ENCODE results near the gene UPK3A. TPM values are rescaled to one million over a fixed set of nuclear protein-coding genes. Genes with fewer than 3 reads are reported as not detected.
"Not testable (repeated sequence)": the region's sequence is repeated elsewhere in the genome, so short reads cannot be mapped to it uniquely, and the experiment has no call there.

UPK3A gene
- polyA plus RNA-seq, 1 donor from 2014 or later: 1.5 TPM

DNA sequence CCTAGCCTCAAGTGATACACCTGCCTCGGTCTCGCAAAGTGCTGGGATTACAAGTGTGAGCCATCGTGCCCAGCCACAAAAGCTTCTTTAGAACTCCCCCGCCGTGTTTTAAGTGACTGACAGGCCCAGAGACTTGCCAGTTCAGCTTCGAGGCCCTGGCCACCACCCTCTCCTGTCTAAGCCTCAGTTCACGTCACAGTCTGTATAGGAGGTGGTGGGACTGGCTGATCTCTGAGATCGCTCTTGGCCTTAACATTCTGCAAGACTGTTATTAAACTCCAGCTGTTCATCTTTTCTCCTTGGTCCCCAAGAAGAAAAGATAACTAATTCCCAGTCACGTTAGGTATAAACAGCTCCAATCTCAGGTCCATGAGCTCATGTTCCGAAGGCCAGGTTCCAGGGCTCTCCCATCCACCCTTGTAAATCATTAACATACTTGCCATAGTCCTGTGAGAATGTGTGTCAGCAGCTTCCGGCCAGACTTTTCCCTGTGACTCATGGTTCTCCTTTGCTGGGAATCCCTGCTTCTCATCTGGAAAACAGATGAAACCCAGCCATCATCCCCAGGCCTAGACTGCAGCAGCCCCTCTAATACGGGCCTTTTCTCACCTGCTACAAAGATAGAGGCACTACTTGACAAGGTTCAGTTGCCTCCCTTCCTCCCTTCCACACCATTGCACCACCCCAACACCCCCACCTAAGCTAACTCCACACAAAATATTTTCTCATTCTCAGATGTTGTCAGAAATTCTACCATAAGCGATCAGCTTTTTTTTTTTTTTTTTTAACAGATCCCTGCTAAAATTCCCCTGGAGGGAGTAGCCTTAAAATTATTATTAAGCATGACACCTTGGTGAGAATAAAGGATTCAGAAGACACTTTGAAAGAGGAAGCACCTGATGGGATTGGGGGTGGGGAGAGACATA lies 38.4 kb upstream of the UPK3A start:
- H3K27me3 Mint-ChIP-seq: no peaks in the 10 kb centered on the region
- H3K36me3 Mint-ChIP-seq: no peaks in the 10 kb centered on the region
- H3K4me3 Mint-ChIP-seq: peak overlapping the region in 3 of 4 donors; percentile 28 to 86 (median 78)
- peak overlapping the region; percentile 66 to 87 (median 86) for H3K27ac Mint-ChIP-seq
- peaks cover 17 to 31% (median 21%) of the 10 kb centered on the region in 3 donors for H3K4me1 Mint-ChIP-seq
- H3K9me3 Mint-ChIP-seq: no peaks in the 10 kb centered on the region

DNA sequence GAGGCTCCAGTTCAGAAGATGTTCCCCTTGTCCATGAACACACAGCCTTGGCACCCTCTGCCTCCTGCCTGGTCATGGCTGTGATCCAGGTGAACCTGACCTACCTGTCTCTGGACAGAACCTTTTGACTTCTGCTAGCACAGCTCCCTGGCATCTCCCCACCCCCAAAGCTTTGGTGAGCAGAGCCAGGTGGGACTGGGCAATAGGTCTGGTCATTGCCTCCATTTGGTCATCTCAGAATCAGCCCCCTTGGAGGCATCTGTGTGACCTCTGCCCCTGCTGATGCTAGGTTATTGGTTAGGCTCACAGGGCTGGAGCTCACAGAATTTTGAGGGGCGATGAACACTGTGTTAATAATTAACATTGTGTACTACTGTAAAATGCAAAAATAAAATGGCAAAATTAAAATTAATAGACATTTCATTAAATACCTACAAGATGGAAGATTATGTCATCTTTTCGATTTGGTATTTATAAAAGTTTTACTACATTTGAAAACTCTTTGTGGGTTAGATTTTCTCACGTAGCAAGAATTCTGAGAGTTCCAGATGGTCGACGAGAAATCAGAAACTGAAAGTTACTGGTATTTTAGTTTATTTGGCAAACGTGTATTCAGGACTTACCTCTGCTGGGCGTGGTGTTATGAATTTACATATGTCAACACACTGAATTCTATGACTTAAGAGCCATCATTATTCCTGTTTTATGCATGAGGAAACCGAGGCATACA lies 35.8 kb upstream of the UPK3A start:
- H3K36me3 Mint-ChIP-seq: no peaks in the 10 kb centered on the region
- H3K27ac Mint-ChIP-seq: peak overlapping the region in 2 of 3 donors; percentile 84 to 97
- no peaks in the 10 kb centered on the region for H3K9me3 Mint-ChIP-seq
- H3K4me3 Mint-ChIP-seq: peak overlapping the region in 3 of 4 donors; percentile 61 to 85 (median 70)
- peaks cover 15 to 25% (median 21%) of the 10 kb centered on the region in 3 donors for H3K4me1 Mint-ChIP-seq
- peaks cover 3% of the 10 kb centered on the region for H3K27me3 Mint-ChIP-seq

DNA sequence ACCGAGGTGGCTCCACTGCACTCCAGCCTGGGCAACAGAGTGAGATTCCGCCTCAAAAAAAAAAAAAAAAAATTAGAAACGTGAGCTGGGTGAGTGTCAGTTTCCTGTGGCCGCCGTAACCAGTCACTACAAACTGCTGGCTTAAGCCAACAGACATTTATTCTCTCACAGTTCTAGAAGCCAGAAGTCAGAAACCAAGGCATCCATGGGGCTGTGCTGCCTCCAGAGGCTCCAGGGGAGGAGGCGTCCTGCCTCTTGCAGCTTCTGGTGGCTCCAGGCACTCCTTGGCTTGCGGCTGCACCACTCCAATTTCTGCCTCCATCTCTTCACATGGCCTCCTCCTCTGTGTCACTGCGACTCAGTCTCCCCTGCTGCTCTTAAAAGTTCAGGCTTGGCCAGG lies 32.9 kb upstream of the UPK3A start:
- no peak overlapping the region for H3K4me3 Mint-ChIP-seq

DNA sequence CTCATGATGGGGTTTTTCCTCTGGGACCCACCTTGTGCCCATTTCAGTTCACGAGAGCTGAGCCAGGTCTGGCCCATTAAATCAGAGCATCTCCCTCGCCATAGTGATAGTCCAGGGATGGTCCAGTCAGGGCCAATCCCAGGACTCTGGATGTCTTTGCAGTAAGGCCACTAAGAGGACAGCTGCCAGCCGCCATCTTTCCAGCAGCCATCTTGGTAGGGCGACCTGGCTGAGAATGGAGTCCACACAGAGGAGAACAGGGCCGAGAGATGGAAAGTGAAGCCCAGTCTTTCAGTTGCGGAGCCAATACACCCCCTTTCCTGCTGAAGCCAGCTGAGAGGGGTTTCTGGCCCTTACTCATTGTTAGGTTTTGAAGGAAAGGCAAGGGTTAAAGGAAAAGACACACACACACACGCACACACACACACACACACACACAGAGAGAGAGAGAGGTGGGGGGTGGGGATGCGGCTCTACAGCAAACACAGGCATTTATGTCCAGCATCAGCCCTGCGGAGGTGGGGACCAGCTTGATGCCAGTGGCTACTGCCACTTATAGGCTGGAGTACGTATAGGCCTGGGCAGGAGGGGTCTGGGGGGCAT lies 31.6 kb upstream of the UPK3A start:
- Mint-ChIP-seq H3K27ac (no peak overlapping the region), H3K9me3 (no peaks in the 10 kb centered on the region), H3K36me3 (no peaks in the 10 kb centered on the region), H3K4me1 (peaks cover 8 to 16% (median 9%) of the 10 kb centered on the region in 3 donors), H3K4me3 (no peak overlapping the region), H3K27me3 (peaks cover 5% of the 10 kb centered on the region)

More for the DNA sequence above, 32.9 kb upstream of the UPK3A start:
- Mint-ChIP-seq H3K9me3 (no peaks in the 10 kb centered on the region), H3K36me3 (no peaks in the 10 kb centered on the region), H3K4me1 (peaks cover 8 to 21% (median 11%) of the 10 kb centered on the region in 3 donors), H3K27me3 (peaks cover 5% of the 10 kb centered on the region), H3K27ac (no peak overlapping the region)

DNA sequence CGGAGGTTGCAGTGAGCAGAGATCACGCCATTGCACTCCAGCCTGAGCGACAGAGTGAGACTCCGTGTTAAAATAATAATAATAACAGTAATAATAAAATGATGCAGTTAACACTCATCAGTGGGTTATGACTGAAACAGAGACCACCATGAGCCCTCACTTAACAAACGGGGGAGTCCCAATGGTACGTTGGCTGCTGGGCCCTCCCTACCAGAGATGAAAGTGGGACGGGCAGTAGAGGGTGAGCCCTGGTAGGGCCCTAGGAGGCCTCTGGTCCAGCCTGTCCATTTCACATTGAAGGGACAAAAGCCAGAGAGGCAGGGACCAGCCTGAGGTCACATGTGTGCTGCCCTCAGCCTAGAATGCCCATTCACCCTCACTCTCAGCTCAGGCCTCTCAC lies 30.4 kb upstream of the UPK3A start:
- H3K36me3 Mint-ChIP-seq: no peaks in the 10 kb centered on the region
- no peak overlapping the region for H3K27ac Mint-ChIP-seq
- peaks cover 2 to 8% (median 6%) of the 10 kb centered on the region in 3 donors for H3K4me1 Mint-ChIP-seq
- peaks cover 5% of the 10 kb centered on the region for H3K27me3 Mint-ChIP-seq
- no peaks in the 10 kb centered on the region for H3K9me3 Mint-ChIP-seq
- no peak overlapping the region for H3K4me3 Mint-ChIP-seq

DNA sequence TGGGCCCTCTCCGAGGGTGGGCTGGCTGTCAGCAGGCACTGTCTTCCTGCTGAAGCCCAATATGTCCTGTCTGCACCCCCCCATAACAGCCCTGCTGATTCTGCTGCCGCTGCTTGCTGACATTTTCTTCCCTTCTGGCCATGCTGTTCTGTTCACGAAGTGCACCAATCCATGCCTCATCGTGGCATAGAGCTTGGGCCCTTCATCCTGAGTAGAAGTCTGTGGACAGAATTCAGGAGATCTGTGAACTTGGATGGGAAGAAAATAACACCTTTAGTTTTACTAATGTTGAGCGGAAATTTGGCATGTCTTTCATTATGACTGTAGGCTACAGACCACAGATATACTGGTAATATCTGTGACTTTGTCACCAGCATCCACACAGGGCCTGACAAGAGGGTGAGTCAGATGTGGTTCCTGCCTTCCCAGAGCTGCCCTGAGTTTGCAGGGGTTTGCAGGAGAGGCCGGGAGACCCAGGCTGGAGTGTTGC lies 29.9 kb upstream of the UPK3A start:
- Mint-ChIP-seq H3K9me3 (no peaks in the 10 kb centered on the region), H3K36me3 (no peaks in the 10 kb centered on the region), H3K4me3 (peak overlapping the region in 1 of 4 donors; percentile 2), H3K4me1 (peaks cover under 1 to 6% (median 5%) of the 10 kb centered on the region in 3 donors), H3K27me3 (peaks cover 8% of the 10 kb centered on the region), H3K27ac (no peak overlapping the region)

DNA sequence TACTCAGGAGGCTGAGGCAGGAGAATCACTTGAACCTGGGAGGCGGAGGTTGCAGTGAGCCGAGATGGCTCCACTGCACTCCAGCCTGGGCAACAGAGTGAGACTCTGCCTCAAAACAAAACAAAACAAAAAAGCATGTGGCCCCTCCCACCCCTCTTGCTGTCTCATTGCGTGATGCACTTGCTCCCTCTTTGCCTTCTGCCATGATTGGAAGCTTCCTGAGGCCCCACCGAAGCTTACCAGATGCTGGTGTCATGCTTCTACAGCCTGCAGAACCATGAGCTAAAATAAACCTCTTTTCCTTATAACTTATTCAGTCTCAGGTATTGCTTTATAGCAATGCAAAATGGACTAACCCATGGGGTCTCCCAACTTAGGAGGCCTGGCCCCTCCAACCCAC lies 26.8 kb upstream of the UPK3A start:
- H3K9me3 Mint-ChIP-seq, H3K36me3 Mint-ChIP-seq, H3K27me3 Mint-ChIP-seq, H3K4me3 Mint-ChIP-seq: not testable (repeated sequence)
- Mint-ChIP-seq H3K27ac (peak overlapping the region in 1 of 3 donors; percentile 80), H3K4me1 (peaks cover 18 to 21% (median 20%) of the 10 kb centered on the region in 3 donors)

DNA sequence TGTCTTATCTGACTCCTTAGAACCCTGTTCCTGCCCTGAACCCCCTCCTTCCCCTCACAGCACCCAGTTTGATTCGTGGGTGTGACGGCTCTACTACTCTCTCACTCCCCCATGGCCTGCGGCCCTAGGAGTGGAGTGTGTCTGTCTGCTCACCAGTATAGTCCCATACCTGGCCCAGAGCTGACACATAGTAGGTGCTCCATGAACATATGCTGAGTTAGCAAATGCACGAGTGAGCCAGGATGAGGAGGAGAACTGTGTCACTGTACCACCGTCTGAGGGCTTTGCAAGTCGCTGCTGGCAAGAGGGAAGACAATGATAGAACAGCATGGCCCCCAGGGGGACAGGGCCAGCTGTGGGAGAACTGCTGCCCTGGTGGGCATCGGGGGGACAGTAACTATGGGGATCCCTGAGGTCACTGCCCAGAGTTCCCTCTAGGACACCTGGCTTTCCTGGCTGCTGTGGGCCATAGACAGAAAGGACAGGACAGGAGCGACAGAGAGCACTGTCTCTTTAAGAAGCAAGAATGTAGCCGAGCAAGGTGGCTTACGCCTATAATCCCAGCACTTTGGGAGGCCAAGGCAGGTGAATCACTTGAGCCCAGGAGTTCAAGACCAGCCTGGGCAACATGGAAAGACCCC lies 24.9 kb upstream of the UPK3A start:
- H3K27ac Mint-ChIP-seq: peak overlapping the region in 1 of 3 donors; percentile 67
- H3K27me3 Mint-ChIP-seq: peaks cover 8% of the 10 kb centered on the region
- H3K4me1 Mint-ChIP-seq: peaks cover 29 to 31% (median 30%) of the 10 kb centered on the region in 3 donors
- no peaks in the 10 kb centered on the region for H3K36me3 Mint-ChIP-seq
- no peak overlapping the region for H3K4me3 Mint-ChIP-seq
- no peaks in the 10 kb centered on the region for H3K9me3 Mint-ChIP-seq

DNA sequence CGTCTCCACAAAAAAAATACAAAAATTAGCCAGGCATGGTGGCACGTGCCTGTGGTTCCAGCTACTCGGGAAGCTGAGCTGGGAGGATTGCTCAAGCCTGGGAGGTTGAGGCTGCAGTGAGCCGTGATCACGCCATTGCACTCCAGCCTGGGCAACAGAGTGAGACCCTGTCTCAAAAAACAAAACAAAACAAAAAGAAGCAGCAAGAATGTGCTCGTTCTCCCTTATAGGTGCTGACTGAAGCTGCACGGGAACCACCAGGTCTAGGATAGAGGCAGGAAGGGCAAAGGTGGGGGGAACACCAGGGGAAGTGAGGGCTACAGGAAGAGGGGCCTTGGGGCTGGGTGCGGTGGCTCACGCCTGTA lies 24.4 kb upstream of the UPK3A start:
- not testable (repeated sequence) for H3K4me3 Mint-ChIP-seq, H3K36me3 Mint-ChIP-seq, H3K27me3 Mint-ChIP-seq, H3K27ac Mint-ChIP-seq, H3K9me3 Mint-ChIP-seq
- H3K4me1 Mint-ChIP-seq: peaks cover 28 to 30% (median 30%) of the 10 kb centered on the region in 3 donors

DNA sequence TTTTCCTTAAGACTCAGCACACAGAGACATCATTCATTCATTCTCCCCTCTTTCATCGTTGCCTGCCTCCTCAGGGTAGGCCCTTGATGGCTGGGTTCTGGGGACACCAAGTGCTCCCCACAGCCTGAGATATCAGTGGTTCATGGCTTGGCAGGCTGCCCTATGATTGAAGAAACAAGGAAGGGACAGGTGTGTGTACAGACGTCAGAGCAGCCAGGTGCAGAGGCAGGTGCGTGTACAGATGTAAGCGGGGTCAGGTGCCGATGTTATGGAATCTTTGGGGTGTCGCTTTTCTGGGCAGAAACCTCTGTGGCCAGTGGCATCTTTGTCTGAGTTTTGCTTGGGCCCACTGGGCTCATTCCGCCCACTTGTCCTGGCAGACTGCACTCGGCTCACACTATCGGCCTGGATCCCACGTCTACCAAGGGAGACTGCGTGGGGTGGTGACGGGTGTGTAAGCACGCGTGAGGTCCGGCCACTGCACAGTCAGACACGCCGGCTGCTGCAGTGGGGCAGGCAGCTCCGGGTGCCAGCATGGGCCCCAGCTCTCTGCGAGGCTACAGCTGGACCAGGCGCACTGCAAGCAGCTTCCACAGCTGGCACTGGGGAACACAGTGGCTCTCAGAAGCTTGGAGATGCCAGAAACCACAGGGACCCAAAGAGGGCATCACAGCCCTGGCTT lies 23.2 kb upstream of the UPK3A start:
- Mint-ChIP-seq H3K4me3 (peak overlapping the region in 3 of 4 donors; percentile 60 to 69 (median 63)), H3K27me3 (peaks cover 8% of the 10 kb centered on the region), H3K4me1 (peaks cover 27 to 30% (median 30%) of the 10 kb centered on the region in 3 donors), H3K9me3 (no peaks in the 10 kb centered on the region), H3K27ac (peak overlapping the region in 1 of 3 donors; percentile 25), H3K36me3 (no peaks in the 10 kb centered on the region)

DNA sequence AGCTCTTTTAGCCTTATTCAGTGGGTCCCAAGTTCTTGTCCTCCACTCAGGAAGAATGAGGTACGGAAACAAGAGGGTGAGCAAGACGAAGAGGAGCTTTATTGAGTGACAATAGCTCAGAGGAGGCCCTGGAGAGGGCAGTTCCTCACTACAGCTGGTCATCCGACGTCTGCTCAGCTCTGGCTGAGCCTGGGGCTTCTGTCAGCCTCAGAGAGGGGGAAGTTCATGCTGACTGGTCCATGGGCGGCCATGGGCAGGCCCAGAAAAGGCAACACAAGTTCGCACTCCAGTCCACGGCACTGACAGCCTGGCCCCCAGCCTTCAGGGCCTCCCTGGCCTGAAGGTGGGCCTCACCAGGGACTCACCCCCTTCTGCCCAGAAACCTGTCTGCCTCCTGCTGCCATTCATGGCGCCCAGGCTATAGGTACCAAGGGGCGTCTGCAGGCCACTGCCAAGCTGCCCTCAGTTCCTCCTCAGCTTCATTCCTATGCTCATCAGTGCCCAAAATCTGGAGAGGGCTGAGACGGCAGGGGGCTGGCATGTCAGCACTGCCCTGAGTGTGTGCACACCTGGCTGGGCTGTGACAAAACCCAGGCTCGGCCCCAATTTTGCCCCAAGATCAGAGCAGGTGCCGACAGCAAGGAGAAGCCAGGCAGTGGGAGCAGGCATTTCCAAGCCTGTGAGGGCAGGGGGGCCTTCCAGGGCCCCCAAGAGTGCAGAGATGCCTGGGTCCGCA lies 22.4 kb upstream of the UPK3A start:
- Mint-ChIP-seq H3K4me3 (peak overlapping the region; percentile 67 to 94 (median 72)), H3K9me3 (no peaks in the 10 kb centered on the region), H3K27ac (peak overlapping the region in 2 of 3 donors; percentile 23 to 82), H3K36me3 (no peaks in the 10 kb centered on the region), H3K4me1 (peaks cover 29 to 32% (median 30%) of the 10 kb centered on the region in 3 donors), H3K27me3 (peaks cover 8% of the 10 kb centered on the region)

DNA sequence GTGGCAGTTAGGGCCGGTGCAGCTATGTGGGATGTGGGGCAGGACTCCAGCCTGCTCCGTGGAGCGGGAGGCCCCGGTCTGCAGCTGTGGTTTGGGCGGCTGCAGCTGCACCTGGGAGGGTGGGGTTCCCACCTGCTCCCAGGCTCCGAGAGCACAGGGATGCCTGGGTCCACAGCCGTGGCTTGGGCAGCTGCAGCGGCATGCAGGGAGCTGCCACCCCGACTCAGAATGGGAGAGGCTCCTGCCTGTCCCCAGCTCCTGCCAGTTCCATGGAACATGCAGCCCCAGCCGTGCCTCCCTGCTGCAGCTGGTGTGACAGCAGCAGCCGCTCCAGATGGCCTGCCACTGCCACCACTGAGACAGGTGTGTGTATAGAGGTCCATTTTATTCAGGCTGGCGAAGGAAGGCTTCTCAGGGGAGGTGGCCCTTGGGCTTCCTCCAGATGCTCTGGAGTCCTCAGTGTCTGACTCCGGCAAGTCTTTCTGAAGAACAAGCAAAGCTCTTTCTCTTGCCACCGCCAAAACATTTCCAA lies 21.8 kb upstream of the UPK3A start:
- H3K4me3 Mint-ChIP-seq: peak overlapping the region; percentile 69 to 95 (median 85)
- peaks cover 29 to 32% (median 30%) of the 10 kb centered on the region in 3 donors for H3K4me1 Mint-ChIP-seq
- no peaks in the 10 kb centered on the region for H3K36me3 Mint-ChIP-seq
- peaks cover 8% of the 10 kb centered on the region for H3K27me3 Mint-ChIP-seq
- no peaks in the 10 kb centered on the region for H3K9me3 Mint-ChIP-seq
- peak overlapping the region; percentile 41 to 85 (median 82) for H3K27ac Mint-ChIP-seq

Measured in IgD-negative memory B cell (primary cell).